CD4-positive, alpha-beta T cell treated with Interferon gamma for 1 hour (primary cell): Measurements from ENCODE around the gene ATG7.

Experiments
- DNase-seq: peaks from one replicate; pipeline ENCODE4 v3.0.0-alpha.2; 2020

The ATG7 gene

DNA sequence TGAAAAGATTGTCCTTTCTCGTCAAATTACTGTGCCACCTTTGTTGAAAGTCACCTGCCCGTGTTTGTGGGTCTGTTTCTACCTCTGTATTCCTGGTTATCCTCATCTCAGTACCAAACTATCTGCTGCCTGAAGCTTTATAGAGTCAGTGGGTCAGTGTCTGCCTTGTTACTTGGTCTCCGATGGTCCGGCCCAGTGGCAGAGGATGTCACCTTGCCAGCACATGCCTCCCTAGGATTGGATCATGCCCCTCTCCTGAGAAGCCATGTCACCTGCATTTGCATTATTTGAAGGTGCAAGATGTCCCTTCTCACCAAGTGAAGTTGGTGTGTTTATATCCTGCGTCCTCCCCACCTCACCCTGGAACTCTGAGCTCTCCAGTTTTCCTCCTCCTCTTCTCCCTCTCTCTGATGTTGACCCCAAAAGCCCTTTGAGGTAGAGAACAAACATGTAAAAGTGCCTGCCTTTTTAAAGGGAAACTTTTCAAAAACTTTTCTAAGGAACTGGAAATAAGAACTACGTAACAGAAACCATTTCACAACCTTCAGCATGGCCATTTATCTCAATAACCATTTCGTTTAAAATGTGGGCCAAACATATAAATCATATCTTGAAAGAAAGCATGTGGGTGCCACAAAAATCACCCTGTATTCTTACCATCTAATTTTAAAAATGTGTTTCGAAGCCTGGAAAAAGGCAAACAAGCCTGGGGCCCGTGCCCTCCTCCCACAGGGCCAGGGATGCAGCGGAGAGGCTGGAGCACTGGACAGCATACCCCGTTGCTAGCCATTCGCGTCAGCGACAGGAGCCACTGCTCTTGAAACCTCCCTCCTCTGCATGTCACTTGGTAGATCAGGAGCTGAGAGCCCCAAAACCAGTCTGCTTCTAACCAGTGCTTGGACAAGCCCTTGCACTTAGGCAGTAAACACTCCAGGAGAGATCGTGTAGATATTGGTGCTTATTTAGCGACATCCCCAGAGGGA is 269.4 kb downstream of the ATG7 start:
- DNase-seq = no peak

DNA sequence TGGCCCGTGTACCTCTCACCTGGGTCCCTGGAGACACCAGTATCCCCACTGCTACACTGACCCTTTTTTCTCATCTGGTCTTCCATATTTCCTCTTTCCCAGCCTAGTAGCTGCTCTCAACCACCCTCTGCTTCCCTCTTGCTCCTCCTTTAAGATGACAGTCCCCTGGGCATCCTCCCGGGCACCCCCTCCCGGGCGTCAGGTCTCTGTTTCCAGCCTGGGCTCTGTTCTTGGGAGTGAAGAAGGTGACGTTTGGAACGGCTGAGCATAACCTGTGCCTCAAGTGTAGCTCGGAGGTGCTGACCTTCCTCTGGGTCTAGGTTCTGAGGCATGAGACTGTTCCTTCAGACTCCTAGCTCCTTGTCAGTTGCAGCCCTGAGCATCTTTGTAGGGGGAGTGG is 270.4 kb downstream of the ATG7 start:
- no peak for DNase-seq

DNA sequence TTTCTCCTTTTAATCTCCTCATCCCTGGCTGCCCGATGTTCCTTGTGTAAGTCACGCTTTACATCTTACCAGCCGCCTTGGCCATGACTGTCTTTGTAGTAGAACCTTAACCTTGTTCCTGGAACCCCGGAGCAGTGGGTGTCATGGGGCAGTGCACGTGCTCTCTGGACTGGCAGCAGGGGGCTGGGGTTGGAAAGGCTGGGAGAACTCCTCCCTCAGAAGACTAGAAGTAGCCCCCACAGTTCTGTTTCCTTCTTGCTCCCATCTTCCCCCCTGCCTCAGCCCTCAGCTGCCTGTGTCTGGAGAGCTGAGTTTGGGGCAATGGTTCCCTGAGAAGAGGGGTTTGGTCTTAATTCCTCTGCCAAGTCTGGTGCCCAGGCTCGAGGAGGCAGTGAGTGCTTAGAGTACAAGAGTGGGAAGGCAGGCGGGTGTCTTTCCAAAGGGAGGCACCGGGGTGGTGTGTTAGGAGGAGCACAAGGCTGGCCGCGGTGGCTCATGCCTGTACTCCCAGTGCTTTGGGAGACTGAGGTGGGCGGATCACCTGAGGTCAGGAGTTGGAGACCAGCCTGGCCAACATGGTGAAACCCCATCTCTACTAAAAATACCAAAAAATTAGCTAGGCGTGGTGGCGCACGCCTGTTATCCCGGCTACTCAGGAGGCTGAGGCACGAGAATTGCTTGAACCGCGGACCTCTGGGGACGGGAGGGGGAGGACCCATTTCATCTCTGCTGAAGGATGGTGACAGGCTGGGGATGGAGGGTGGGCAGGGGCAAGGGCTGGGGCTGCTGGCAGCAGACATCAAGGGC is 271.1 kb downstream of the ATG7 start:
- no peak for DNase-seq

DNA sequence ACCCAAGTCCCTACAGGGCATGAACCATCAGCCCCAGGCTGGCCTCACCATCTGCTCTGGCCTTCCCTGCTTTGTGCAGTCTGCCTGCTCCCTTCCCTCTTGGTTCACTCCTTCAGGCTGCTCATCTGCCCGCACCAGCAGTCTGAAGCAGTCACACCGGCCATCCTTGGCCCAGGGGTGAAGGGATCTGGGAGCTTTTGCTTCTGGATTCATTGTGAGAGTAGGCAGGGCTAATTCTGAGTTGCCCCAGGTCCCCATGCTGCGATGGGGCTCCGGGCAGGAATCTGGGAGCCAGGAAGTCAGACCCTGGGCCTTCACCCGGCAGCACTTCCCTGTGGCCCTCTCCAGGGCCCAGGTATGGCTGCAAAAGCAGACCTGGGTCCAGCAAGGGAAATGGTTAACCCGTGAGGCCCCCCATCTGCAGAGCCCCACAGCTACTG is 271.8 kb downstream of the ATG7 start:
- DNase-seq = no peak

DNA sequence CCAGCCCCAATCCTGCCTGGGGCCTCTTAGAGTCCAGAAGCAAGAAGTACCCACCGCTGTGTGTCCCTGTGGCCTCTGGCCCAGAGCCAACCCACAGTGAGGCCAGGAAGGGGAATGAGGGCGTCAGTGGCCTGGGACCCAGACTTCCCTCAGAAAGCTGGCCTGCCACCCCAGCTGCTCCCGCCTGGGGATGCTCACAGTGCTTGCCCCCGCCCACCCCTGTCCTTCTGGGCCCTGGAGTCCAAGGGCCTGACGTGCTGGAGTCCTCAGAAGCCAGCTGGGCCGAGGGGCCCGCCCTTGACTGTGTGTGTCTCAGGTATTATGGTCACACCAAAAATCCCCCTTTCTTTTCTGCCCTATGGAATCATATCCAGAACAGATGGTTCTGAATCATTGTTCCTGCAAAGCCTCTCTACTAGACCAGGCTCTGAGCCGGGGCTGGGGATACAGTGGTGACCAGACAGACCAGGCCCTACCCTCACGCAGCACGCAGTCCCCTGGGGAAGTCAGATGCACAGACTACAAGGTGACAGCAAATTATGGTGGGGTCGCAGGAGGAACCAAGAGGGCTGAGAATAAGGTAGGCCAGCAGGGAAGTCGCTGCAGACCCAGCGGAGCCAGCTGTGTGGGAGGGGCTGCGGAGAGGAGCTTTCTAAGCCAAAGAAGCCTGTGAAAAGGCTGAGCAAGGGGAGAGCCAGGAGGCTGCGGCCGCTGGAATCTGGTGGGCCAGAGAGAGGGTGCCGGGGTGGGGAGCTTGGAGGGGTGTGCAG is 272.4 kb downstream of the ATG7 start:
- no peak for DNase-seq

DNA sequence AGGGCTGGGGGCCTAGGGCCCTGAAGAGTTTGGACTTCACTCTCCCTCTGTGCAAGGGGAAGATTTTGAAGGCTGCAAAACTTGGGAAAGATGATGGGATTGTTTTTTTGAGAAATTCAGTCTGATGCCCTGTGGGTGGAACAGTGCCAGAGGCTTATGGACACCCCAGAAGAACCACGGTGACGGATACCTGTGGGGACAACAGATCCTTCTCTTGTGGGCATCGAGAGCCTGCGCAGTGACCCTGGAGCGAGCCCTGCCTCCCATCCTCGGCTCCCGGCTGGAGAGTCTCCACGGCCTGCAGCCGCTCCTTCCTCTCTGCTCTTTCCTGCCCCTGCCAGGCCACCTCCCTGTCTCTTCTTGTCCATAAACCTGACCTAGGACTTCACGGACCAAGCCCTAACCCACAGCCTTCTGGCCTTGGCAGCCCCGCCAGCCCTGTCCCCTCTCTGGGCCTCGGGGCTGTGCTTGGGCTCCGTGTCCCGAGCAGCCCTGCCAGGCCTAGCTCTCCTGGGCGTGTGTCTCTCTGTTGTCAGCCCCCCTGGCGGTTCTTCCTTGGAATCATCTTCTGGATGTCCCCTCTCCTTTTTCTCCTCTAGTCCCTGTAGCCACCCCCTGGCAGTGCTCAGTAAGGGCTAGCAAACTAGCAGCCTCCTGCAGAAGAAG is 273.1 kb downstream of the ATG7 start:
- no peak for DNase-seq

DNA sequence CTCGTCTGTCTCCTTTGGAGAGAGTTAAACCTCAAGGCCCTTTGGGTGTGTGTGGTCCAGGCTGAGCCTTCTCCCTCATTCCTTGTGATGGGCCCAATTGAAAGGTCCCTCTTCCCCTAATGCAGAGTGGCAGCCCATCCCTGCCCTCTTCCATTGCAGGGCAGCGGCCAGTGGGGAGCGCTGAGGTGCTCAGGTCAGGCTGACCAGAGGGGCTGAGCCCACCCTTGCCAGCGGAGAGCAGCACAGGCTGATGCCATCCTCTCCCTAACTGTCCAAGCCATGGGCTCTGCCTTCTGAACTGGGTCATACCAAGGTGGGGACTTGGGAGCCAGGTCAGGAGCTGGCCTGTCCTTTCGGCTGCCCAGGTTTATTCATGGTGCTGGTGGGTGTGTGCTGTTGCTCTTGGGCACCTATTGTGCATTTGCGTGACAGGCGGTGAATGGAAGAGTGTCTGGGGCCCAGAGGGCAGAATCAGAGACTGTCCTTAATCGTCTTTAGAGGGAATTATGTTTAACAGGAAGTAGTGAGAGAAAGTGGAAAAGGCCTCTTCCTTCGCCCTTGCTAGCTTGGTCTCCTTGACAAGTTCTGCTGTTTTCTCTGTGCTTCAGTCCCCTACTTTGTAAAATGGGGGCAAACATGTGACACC is 274.6 kb downstream of the ATG7 start:
- DNase-seq = no peak

DNA sequence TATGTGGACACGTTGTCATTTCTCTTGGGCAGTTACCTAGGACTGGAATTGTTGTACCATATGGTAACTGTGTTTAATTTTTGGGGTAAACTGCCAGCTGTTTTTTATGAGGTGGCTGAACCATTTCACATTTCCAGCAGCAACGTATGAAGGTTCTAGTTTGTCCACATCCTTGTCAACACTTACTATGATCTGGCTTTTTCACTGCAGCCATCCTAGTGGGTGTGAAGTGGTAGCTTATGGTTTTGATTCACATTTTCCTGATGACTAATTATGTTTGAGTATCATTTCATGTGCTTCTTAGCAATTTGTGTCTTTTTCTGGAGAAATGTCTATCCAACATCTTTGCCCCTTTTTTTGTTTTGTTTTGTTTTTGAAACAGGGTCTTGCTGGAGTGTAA is 275.3 kb downstream of the ATG7 start:
- no peak for DNase-seq

DNA sequence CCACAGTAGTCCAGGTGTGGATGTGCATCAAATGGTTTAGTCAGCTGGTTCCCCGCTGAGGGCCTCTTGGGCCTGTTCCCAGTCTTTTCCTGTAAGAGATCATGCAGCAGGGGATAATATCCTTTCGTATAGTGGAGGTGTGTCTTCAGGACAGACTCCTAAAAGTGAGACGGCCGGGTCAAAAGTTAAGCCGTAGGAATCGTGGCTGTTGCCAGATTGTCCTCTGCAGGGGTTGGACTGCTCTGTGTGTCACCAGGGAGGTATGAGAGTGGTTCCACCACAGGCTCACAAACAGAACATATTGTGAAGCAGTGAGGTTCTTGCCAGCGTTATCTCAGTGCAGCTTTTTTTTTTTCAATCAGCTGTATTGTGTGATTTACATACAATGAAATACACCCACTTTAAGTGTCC is 276.5 kb downstream of the ATG7 start:
- DNase-seq = no peak

DNA sequence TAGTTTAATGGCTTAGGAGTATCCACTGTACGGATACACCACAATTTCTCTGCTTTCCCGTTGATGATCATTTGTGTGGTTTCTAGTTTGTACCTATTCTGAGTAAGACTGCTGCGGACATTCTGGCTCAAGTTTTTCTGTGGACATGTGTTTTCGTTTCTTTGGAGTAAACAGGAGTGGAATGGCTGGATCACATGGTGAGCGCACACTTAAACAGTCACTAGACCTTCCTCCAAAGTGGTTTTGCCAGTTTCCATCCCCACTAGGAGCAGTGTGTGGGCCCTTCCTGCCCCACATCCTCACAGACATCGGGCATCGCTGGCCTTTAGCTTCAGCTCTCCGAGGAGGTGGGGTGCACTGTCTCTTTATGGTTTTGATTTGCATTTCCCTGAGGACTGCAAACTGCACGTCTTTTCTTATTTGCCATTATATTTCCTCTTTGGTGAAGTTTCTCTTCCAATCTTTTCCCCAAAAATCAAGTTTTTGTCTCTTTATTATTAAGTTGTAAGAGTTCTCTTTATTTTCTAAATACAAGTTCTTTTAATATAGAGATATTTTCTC is 277.5 kb downstream of the ATG7 start:
- no peak for DNase-seq

DNA sequence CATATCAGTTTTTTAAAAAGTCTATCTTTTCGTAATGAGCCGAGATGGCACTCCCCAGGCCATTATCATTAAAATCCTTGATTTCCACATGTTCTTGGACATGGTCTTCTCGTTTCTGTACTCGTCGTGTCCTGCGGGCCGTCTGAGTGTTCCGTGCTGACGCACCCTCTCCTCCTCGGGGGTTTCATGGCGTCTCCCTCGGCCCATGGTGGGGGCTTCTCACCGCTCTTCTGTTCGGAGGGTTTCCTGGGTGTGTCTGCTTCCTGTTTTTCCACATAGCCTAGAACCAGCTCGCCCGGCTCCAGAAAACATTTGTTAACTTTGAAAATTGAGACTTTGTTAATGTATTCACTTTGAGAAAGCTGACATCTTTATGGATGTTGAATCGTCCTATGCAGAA is 278.8 kb downstream of the ATG7 start:
- DNase-seq = no peak

DNA sequence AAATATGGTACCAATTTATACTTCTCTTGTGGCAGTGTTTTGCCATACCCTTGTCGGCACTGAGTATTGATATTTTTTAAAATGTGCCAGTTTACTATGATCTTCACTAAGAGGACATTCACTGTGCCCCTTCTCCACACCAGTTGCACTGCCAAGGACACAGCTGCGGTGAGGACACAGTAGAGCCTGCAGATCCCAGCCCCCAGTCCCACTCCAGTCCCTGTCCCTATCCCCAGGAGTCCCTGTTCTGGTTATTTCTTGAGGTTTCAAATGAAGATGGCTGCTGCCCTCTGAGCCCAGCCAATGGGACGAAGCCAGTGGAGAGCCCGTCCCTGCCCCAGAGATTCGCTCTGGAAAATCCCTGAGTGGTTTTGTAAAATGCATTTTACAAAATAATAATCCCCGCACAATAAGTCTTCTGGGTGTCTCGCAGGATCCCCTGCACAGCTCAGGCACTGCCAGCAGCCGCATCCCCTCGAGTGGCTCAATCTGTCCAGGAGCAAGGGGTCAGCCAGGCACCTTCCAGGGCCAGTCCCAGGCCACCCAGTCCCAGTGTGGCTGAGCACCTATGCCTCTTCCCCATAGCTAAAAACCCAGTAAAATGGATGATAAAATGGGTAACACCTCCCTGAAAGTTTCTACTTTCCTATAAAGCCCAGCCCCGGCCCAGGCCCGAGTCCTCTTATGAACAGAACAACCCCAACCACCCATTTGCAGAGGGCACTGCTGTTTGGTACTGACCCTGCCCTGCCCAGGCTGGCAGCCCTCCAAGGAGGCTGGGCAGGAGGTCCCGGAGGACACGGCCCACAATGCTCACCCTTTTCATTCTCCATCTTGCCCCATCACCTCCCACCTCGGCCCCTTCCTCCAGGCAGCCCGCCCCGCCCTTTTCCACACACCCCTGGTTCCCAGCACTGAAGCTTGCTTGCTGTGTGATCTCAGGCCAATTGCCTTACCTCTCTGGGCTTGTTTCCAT is 280.4 kb downstream of the ATG7 start:
- no peak for DNase-seq

DNA sequence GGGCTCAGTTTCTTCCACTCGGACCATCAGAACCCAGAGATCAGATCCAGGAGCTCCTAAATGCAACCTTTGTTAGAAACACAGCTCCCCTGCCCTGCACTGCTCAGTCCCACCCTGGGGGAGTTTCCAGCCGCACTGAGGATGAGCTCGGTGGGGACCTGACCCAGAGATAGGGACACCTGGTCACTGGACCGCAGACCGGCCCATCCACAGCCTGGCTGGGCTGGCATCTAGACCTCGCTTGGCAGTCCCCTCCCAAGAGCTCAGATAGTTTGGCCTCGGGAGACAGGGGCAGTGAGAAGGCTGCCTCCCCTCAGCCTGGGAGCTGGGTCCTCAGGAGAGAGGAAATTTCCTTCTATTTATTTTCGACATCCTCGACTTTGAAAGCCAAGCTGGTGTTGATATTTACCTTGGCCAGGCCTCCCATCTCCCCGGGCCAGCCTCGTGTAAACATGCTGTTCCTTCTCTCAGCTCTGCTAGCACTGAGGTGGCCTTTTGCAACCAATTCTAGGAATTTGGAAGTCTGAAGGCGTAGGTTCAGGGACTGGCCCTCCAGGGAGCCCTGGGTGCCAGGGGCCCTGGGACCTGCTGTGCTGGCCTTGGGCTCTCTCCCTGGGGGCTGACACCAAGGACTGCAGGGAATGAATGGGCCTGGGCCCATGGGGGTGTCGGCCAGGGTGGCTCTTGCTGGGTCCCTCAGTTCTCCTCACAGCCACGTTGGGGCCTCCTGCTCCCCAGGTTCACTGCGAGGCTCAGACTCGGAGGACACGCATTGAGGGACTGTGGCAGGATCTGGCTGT is 281.4 kb downstream of the ATG7 start:
- DNase-seq = no peak

DNA sequence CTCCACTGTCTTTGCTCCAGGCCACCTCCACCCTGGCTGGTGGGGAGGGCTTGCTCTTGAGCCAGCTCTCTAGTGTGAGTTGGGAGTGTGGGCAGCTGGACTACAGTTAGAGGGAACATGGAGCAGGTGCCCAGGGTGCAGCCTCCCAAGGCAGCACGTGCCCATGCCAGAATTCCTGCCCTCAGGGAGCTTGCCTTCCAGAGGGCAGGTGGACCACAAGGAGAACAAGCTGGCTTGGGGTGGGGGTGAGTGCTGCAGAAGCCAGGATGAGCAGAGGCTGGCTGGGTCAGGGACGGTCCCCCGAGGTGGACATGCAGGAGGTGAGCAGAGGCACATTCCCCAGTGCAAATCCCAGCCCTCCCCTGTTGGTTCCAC is 282.0 kb downstream of the ATG7 start:
- no peak for DNase-seq

DNA sequence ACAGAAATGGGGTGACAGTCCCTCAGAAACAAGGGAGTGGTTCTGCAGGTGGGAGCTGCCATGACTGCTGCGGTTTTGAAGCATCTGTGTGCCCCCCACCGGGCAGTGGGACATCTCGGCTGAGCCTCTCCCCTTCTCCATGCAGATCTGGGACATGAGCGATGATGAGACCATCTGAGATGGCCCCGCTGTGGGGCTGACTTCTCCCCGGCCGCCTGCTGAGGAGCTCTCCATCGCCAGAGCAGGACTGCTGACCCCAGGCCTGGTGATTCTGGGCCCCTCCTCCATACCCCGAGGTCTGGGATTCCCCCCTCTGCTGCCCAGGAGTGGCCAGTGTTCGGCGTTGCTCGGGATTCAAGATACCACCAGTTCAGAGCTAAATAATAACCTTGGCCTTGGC is 282.5 kb downstream of the ATG7 start:
- no peak for DNase-seq

DNA sequence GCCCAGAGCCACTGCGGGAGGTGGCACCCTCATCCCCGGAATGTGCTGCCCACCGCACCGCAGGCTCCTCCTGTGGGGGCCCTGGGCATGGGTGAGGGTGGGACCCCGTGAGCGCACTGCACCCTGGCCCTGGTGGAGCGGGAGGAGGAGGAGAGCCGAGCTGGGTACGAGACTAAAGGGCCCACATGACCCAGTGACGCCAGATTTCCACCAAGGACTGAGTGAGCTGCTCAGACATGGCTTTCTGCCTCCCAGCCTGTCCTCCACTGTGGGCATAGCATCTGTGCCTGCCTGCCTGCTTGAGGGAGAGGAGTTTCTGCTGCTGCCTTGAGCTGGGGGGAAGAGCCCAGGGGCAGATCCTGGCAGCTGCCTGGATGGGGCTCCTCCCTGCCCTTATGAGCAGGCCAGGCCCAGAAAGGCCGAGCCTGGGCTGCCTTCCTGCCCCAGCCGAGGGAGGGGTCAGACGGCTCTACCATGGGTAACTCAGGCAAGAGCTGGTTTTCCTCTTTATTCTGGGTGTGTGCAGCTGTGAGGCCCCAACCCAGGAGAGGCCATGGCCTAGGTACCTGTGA is 283.1 kb downstream of the ATG7 start:
- DNase-seq = no peak

DNA sequence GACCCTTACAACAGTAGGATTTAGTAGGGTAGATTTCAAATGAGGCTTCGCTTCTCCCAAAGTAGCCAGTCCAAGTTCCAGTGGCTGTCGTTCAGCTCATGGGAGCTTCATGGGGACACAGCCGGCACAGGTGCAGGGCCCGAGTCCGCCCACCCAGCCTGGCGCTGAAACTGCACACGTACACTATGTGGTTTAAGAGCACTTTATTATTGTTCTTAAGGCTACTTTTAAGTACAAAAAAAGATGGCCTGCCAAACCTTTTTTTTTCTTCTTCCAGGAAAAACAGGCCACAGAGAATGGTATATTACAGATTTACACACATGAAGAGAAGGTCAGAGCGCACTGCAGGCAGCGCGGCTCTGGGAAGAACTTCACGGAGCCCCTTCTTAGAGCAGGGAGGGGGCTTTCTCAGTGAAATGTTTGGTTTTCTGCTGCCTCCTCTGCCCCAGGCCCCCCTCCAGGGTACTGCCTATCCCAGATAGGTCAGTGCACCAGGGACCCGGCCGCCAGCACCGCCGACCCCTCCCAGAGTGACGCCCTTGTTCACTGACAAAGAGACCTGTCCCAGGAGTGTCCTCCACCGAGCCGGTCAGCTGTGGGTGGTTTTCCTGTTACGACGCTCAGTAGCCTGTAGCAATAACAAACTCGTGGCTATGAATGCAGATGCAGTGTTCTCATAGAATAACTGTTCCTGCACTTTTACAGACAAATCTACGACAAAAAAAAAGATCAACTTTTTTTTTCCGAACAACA is 283.9 kb downstream of the ATG7 start:
- no peak for DNase-seq

DNA sequence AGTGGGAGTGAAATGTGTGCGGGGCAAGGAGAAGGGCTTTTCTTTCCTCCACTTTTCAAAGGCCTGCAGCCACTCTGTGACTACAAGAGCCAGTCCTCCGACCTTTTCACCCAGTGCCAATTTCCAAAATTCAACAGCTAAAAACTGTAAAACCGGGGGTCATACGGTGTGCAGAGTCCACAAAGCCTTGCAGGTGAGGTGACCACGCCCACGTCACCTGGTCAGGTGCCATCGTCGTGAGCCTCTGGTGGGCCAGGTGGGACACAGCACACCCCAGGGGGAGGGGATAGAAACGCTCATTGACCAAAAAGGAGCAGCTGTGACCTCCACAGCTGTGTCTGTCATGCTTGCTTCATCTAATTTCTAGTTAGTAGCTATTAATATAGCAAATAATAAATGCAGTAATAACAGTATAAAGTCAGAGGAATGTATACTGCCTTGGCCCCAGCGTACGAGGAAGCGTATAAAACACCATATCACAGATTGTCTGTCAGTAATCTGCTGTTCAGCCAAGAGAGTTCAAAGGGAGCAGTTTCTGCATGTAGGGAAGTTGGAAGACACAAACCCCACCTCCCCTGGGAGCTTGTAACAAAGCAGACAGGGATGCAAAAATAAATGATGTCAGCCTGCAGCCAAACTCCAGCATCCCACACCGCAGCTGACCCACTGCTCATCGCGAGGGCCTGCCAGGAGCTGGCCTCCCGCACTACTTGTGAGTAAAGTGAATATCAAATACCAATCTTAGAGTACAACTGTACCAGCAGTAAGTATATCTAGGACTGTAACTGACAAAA is 284.9 kb downstream of the ATG7 start:
- no peak for DNase-seq
